Measurements from ENCODE around the gene MTHFD2L. TPM values are rescaled to one million over a fixed set of nuclear protein-coding genes. Genes with fewer than 3 reads are reported as not detected.

MTHFD2L gene
- total and polyA plus RNA-seq, 2 donors (not counting 3 experiments of a cell fraction or from before 2014, with no cell fraction given), result 6.9 to 15.2 TPM

- peak overlapping the region; percentile 74 for H3K27ac ChIP-seq (ENCODE audit: insufficient read depth, low read depth, low read length)
- DNase-seq (ENCODE audit: low read depth, low spot score), result peak; percentile 71
Measured at GRCh38 chr4:74230902-74231499, 73.1 kb downstream of the MTHFD2L start.

More at GRCh38 chr4:74230902-74231499, 73.1 kb downstream of the MTHFD2L start:
- H3K79me2 ChIP-seq (ENCODE audit: control insufficient read depth, insufficient read depth, low read length), result no peaks in the 10 kb centered on the region
- TF ChIP-seq MAX (IDR thresholded peaks at IDR 0.05; ENCODE audit: insufficient read depth, insufficient read length) (no peak), POLR2AphosphoS5 (IDR thresholded peaks at IDR 0.05; ENCODE audit: insufficient read depth, low read depth, low read length) (peak; percentile 18), GATA2 (IDR thresholded peaks at IDR 0.05; ENCODE audit: insufficient read depth, insufficient read length, low read depth, low read length) (no peak), MYC (IDR thresholded peaks at IDR 0.05; ENCODE audit: low read depth, low read length) (no peak), FOS (IDR thresholded peaks at IDR 0.05; ENCODE audit: borderline replicate concordance, insufficient read depth, low read length) (peak; percentile 74), POLR2A (IDR thresholded peaks at IDR 0.05; ENCODE audit: low read depth, low read length) (no peak), EZH2 (IDR thresholded peaks at IDR 0.05; ENCODE audit: borderline replicate concordance, low read depth, low read length, severe bottlenecking) (no peak), JUN (IDR thresholded peaks at IDR 0.05; ENCODE audit: borderline replicate concordance, insufficient read depth, insufficient read length, low read depth) (no peak)
- TF ChIP-seq, protein P1, sequence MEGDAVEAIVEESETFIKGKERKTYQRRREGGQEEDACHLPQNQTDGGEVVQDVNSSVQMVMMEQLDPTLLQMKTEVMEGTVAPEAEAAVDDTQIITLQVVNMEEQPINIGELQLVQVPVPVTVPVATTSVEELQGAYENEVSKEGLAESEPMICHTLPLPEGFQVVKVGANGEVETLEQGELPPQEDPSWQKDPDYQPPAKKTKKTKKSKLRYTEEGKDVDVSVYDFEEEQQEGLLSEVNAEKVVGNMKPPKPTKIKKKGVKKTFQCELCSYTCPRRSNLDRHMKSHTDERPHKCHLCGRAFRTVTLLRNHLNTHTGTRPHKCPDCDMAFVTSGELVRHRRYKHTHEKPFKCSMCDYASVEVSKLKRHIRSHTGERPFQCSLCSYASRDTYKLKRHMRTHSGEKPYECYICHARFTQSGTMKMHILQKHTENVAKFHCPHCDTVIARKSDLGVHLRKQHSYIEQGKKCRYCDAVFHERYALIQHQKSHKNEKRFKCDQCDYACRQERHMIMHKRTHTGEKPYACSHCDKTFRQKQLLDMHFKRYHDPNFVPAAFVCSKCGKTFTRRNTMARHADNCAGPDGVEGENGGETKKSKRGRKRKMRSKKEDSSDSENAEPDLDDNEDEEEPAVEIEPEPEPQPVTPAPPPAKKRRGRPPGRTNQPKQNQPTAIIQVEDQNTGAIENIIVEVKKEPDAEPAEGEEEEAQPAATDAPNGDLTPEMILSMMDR (IDR thresholded peaks at IDR 0.05; ENCODE audit: extremely low read depth in 1 of 2, insufficient read depth in 1 of 2, low read depth in 1 of 2, low read length in 2 of 2), result no peak
- peak overlapping the region; percentile 70 for H3K4me2 ChIP-seq (ENCODE audit: insufficient read depth, low read length)
- H2AFZ ChIP-seq (ENCODE audit: low read depth, low read length), result peak overlapping the region; percentile 91
- H3K9me3 ChIP-seq (replicated peaks; ENCODE audit: control insufficient read depth, insufficient read depth, low read length), result no peaks in the 10 kb centered on the region
- peak overlapping the region in 1 of 3 experiments; percentile 1 for H3K4me3 ChIP-seq (replicated peaks in 1 of 3; ENCODE audit: insufficient read depth in 1 of 3, low read depth in 1 of 3, low read length in 3 of 3)
- no peaks in the 10 kb centered on the region for H3K36me3 ChIP-seq (ENCODE audit: control insufficient read depth in 2 of 2, extremely low read depth in 1 of 2, insufficient read depth in 2 of 2, low read length in 2 of 2)
- dilution Hi-C loops (cut with MboI; ENCODE audit: extremely low pct_ligation_motif_present, low sequenced_read_pairs) (no loop called here), intact Hi-C loops (cut with micrococcal nuclease) (loop anchor here (2.0 to 10.0 kb wide), 2 partner anchors 304 to 394 kb away; no protein-coding TSS in a partner anchor)
- H4K20me1 ChIP-seq (replicated peaks; ENCODE audit: control insufficient read depth, extremely low read depth, insufficient read depth, low read length), result no peaks in the 10 kb centered on the region
- H3K27me3 ChIP-seq (ENCODE audit: control insufficient read depth in 2 of 2, insufficient read depth in 2 of 2, low read length in 2 of 2), result no peaks in the 10 kb centered on the region
- H3K4me1 ChIP-seq (ENCODE audit: control insufficient read depth, extremely low read depth, insufficient read depth, low read length), result peaks cover 23% of the 10 kb centered on the region
- ChIA-PET POLR2A (no interaction called here), CTCF (interaction anchor here (0.6 to 4.7 kb wide), 14 partner anchors 8 to 445 kb away, joined by 3 to 51 read pairs (median 3); partner anchors contain the start of gene EPGN)
- H3K9me1 ChIP-seq (replicated peaks; ENCODE audit: control insufficient read depth, extremely low read depth, insufficient read depth, low read length), result no peaks in the 10 kb centered on the region
- H3K9ac ChIP-seq (replicated peaks; ENCODE audit: extremely low read depth, insufficient read depth, low read length), result no peak overlapping the region
- peak; percentile 67 for FAIRE-seq
- BruUV-seq (replicated peaks), result no TSS peak
